Endothelial cell of hepatic sinusoid (primary cell): Measurements from ENCODE around the gene GLP1R.

Experiments used
- in situ Hi-C: cut with HindIII; loops from 2 replicates; pipeline ENCODE4 v1.10.0; 2017; ENCODE audit warnings: low sequenced_read_pairs

The GLP1R gene

DNA sequence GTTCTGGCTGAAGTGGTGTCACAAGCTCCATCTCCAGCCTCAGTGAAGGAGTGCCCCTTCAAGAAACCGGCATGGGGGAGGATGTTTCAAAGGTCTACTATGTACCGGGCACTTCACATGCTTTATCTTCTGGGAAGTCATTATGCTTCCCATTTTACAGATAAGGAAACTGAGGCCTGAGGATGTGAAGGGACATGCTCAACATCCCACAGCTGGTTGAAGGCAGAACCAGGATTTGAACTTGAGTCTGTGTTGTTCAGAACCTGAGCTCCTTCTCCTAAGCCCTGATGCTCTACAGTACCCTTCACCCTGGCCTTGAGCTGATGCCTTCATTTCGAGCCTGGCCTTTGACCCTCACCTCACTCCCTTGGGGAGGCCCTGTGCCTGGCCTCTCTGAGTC, 13.0 kb downstream of the GLP1R start:
- in situ Hi-C loops: no loop called here

DNA sequence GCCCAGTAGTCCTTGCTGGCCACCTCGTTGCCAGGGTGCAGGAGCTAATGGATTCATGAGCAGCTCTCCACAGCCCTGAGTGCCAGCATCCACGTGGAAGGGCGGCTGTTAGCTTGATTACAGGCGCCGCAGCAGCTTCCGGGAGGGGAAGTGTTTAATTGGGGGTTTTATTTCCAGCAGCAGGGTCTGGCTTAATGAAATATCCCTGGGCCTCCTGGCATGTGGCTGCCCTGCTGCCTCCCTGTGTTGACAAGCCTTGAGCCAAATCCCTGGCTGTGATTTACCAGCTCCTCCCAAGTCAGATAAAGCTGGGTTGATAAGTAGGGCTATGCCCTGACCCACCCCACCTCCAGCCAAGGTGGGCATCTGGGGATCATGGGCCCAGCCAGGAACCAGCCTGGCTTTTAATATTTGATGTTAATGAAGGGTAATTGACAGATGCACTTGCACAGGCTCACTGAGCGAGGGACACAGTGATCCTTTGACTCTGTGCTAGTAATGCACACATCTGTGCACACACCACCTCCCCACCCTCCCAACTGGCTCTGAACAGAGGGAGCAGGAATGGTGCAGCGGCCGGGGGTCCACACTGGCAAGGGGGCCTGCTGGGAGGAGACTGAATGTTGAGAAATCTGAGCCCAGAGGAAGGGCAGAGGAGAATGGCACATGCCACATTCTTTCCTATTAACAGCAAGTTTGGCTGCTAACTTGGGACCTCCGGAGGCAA, 13.6 kb downstream of the GLP1R start:
- in situ Hi-C loops: no loop called here

DNA sequence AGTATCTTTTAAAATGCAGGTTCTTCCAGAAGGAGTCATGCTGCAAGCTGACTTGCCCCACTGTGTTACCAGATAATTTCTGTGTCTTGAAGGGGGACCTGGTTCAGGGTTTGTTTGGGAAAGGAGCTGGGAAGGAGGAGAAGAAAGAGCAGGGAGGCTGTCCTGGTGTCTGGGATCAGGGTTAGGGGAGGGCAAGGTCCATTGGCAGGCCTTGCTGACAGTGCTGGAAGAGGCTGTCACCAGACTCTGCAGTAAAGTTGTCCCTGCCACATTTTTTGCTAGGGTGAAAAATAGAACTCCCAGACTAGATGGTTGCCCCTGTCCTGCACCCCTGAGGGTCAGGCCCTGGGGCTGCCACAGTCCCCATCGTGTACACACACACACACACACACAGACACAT, 14.9 kb downstream of the GLP1R start:
- in situ Hi-C loops: no loop called here

DNA sequence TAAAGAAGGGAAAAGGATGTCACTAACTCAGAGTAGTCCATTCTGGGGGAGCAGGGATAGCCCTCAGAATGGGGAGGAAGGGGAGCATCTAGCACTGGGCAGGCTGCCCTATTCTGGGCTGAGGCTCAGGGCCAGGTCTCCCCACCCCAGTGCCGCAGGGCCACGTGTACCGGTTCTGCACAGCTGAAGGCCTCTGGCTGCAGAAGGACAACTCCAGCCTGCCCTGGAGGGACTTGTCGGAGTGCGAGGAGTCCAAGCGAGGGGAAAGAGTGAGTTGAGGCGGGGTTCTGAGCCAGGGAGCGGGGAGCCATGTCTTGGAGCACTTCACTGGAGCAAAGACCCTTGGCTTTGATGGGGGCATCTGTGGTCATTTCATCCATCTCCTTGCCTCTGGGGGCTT, 17.0 kb downstream of the GLP1R start:
- in situ Hi-C loops: no loop called here

DNA sequence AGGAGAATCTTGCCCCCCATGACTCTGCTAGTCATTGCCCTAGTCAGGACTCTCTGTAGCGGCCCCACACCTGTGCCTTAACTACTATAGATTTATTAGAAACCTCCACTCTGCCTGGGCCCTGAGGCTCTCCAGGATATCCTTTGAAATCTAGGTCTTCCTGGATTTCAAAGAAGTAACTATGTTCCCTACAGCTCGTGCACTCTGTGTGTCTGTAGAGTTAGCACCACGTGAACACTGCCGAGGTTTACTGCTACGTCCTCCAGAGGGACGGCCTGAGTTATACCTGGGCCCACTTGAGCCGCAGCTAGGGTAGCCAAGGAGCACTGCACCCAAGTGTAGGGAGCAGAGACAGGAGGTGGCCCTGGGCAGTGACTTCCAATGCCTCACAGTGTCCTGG, 19.8 kb downstream of the GLP1R start:
- in situ Hi-C loops: no loop called here

DNA sequence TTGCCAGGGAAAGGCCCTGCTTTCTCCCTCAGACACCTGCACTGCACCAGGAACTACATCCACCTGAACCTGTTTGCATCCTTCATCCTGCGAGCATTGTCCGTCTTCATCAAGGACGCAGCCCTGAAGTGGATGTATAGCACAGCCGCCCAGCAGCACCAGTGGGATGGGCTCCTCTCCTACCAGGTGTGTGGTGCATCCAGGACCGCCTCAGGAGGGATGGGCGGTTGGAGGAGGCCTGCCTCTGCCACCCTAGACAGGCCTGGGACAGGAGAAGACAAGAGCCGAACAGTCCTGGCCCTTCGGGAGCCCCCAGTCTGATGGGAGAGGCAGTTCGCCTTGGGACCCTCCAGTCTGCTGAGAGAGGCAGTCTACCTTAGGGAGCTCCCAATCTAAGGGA, 24.2 kb downstream of the GLP1R start:
- in situ Hi-C loops: no loop called here

DNA sequence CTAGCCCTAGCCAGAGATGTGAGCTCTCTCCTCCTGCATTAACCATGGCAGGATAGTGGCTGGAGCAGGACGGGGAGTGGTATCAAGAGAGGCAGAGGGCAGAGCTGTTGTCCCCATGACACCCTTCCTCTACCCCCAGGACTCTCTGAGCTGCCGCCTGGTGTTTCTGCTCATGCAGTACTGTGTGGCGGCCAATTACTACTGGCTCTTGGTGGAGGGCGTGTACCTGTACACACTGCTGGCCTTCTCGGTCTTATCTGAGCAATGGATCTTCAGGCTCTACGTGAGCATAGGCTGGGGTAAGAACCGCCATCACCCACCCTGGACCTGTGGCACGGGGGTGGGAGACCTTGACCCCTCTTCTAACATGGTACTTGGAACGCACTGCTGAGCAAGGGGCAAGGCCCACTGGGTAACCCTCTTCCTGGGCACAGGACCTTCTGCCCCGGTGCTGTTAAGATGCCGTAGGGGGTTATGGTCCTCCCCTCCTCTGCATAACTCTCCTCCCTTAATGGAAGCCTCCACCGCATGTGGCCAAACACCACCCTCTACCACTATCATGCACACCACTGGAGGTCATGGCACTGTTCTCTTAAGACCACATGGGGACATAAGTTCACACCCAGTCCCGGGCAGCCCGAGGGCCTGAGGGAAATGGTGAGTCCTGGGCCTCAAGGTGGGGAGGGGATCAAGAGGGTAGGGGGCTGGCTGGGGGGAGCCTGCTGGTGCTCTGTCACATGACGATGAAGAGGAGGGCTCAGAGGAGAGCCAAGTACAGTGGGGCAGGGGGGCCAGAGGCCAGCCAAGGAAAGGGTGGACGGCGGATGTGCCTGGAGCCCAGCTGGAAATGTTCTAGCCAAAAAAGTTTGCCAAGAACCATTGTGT, 25.1 kb downstream of the GLP1R start:
- in situ Hi-C loops: no loop called here

DNA sequence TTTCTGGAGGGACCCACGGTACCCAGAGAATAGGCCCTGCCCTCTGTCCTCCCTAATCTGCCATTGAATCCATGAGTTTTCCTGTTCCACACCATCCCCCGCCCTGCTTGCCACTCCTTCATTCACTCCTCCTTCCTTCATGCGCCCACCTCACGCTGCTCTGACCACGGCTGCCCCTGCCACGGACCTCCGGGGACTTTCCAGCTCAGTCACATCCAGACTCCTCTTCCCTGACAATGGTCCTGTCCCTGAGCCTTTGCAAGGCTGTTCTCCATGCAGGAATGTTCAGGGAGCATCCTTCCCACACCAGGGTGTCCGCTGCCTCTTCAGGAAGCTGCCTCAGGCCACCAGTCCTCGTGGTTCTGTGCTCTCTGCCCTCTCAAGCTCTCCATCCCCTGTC, 25.9 kb downstream of the GLP1R start:
- in situ Hi-C loops: no loop called here

DNA sequence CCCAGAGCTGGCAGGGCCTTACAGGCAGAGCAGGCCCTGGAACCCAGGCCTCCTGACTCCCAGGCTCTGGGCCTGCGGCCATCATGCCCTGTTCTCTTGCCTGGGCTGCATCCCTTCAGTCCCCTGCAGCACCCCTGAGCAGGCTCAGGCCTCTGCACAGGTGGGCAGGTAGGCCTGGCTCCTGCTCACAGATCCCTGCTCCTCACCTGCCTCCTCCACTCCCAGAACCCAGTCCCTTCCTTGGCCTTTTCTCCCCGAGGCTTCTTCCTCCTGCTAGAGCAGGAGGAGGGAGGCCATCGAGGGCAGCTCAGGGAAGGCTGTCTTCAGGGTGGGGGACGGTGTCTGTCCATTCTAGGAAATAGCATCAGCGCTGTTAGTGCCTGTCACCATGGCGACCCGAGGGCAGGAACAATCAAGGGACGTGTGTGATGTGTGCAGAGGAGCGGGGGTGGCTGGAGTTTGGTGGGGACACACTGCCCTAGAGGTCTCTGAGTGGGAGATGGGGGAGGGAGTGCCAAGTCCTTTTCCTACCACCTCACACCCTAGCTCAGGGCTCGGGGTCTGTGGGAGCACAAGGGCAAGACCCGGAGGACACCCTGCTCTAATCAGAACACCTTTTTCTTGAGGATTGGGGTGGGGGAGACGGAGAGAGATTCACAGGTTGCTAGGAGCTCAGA, 26.6 kb downstream of the GLP1R start:
- in situ Hi-C loops: no loop called here

DNA sequence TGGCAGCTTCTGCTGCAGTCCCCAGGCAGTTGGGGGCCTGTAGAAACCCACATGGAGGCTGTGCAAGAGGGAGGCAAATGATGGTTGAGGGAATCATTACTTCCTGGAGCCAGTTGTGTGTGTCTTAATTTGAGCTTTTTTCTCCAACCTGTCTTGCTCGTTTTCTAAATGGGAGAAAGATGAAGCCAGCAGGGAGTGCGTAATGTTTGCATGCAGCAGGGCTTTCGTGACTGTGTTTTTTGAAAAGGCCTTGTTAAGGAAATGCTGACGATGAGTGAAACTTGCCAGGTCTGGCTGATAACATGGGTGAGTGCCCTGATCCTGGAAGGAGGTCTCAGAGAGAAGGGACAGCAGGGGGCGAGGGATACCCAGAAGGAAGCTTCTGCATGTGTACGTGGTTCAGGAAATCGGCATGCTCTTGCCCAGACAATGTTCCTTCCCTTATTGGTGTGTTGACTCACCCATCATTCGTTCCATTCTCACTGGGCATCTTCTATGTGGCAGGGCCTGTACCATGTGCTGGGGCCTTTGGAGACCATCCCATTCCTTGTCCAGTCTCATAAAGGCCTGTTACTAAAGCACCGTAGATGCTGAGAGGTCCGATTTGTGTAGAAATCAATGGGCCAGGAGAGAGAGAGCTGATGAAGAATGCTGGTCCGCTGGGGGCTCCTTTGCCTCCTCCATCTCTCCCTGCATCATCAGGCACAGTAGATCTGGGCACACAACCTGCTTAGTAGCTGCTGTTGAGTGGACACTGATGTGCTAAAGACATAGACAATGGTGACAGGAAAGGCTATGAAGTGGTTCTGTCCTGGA, 27.4 kb downstream of the GLP1R start:
- in situ Hi-C loops: no loop called here

DNA sequence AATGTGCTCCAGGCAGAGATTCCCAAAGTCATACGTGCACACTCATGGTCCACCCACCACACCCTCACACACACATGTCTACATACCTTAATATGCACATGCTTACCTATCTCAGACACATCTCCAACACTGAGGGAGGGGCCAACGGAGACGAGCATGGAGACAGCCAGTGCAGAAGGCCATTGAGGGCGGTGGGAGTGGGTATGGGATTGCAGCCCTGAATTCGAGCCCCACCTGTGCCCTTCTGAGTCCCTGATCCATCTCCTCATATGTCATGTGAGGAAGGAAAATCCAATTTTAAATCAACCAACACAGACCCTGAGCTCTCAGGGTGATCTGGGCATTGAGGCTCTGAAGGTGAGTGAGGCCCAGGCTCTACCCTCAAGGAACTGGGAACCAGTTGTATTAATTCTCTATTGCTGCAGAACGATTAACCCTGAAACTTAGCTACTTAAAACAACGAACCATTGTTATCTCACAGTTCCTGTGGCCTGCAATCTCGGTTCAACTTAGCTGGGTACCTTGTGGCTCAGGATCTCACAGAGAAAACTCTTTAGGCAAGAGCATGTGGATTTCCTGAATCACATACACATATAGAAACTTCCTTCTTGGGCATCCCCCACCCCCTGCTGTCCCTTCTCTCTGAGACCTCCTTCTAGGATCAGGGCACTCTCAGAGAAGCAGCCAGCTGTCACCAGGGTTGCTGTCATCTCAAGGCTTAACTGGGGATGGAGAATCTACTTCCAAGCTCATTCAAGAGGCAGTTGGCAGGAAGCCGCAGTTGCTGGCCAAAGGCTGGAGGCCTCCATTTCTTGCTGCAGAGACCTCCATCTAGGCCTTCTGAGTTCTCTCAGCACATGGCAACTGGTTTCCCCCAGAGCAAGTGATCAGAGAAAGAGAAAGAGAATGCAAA, 28.3 kb downstream of the GLP1R start:
- in situ Hi-C loops: no loop called here

DNA sequence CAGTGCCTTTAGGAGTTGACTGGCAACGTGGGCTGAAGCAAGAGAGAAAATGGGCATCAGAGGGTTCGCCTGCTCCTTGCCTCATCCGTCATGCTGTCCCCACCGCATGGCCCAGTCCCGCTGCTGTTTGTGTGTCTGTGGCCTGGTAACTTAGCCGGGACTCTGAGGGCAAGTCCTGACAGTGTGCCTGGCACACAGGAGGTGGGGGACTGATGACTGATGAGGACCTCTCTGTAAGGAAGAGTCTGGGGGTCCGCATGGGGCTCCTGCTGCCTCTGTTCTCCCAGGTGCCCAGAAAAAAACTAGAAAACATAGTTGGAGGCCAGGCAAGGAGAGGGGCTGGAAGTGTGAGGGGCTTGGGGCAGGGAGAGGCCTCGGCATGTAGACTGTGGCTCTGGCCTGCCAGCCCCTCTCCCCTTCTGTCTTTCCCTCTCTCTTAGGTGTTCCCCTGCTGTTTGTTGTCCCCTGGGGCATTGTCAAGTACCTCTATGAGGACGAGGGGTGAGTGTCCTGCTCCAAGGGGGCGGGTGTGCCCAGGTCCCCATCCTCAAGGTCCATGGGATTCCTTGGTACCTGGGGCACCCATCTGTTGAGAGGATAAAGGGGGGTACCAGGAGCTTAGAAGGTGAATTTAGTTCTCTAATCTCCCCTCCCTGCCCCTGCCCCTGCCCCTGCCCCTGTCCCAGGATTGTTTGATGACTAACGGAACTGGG, 29.5 kb downstream of the GLP1R start:
- in situ Hi-C loops: no loop called here

DNA sequence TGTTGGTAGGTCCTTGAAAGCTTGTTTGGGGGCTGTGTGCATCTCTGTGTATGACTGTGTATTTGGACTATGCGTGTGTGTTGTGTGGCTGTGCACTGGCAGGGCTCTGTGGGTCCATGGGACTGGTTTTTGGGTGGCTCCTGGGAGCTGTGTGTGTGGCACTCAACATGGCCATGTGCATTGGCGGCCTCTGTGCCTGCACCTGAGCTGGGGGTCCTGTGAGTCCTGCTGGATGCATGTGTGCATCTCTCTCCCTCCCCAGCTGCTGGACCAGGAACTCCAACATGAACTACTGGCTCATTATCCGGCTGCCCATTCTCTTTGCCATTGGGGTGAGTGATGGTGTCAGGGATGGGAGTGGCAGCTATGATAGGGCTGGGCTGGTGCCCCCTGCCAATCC, 30.1 kb downstream of the GLP1R start:
- in situ Hi-C loops: no loop called here

DNA sequence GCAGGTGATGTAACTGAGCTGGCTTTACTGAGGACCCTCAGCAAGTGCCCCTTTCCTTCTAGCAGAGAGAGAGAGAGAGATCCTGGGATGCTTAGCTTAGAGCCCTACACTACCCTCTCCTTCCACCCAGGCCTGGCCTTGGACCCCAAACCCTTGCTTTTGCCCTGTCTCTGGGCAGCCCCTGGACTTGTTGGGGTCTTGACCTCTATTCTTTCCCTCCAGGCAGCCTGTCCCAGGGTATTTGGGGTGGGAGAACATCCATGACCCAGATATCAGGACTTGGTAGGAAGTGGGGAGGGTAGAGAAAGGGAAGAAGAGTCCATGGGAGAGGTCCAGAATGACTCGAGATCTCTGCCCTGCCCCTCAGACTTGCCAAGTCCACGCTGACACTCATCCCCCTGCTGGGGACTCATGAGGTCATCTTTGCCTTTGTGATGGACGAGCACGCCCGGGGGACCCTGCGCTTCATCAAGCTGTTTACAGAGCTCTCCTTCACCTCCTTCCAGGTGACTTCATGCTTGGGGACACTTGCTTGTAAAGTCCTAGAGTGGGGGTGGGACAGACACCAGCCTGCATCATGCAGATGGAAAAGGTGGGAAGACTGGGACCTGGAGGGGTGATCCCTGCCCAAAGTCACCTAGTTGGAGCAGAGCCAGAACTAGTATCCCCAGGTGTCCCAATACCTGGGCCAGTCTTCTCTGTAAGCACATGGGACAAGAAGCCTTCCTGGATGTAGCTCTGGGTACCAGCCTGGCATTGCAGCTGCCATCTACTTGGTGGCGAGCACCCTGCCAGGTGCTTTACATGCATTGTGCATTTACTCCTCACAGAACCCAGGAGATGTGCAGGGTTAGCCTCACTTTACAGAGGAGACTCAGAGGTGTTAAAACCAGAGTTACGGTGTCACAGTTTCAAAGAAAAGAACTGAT, 30.9 kb downstream of the GLP1R start:
- in situ Hi-C loops: no loop called here

DNA sequence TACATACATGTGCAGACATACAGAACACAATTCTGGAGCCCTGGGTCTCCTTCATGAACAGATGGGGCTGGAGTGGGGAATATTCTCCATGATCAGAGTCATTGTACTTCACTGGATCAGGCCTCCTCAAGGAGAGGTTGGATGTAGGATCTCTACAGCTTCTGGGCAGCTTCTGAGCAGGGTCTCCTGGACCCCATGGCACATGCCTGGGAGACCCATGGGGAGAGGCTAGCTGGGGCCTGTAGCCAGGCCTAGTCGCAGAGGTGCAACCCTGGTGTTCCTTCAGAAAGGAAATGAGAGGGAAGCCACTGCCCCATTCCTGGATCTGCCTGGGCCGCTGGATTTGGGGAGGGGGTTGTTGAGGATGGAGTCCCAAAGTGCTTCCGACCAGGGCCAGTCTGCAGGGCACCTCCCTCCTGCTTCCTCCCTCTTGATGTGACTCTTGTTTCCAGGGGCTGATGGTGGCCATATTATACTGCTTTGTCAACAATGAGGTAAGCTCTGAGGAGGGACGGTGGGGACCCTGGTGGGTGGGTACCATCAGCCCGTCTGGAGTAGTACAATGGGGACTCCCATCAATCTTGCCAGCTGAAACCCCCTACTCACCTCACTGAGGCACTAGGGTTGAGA, 31.8 kb downstream of the GLP1R start:
- in situ Hi-C loops: no loop called here

DNA sequence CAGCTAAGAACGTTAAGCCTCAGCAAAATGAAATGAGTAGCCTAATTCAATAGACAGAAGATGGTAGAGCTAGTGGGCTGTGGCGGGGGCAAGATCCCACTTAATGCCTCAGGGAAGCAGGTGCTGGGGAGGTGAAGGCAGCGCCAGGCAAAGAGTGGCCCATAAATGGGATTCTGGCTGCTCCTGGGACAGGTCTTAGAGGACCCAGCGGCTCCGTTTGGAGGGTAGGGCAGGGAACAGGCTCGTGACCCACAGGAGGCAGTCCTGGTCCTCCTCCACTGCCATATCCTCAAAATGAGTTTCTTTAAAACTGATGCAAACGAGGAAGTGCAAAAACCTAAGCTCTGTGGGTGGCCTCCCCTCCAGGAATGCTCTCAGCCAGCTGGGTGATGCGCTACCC, 33.7 kb downstream of the GLP1R start:
- in situ Hi-C loops: no loop called here

DNA sequence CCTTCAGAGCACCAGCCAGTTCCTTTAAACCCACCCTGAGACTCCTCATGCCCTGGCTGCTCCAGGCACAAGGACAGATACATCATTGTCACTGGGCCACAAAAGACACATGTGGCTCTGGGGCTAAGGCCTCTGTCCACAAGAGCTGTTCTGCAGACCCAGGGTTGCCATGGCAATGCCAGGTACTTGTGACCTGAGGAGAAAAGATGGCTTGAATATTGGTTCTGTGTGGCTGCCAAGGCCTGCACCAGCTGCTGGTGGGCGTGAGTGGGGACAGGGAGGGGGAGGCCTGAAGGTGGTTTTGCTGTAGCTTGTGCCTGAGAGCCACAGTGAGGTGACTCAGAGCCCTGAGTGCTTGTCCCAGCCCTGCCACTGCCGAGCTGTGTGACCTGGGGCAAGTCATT, 34.7 kb downstream of the GLP1R start:
- in situ Hi-C loops: no loop called here

DNA sequence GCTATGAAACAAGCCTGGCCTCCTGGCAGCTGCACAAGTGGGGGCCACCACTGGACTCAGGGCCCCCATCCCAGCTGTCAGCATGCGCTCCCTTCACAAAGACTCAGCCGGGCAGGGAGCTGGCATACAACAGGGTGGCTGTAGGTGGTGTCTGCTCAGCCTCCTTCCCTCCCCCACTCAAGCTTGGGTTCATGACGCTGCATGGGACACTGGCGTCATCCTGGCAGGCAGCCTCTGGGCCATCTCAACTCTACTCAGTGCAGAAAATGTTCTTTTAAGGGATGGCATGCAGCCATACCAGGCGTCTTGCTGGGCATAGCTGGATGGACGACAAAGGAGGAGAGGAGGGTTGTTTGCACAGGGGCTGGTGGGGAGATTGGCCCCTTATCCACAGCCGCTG, 35.9 kb downstream of the GLP1R start:
- in situ Hi-C loops: no loop called here
